K562 (cell line): ENCODE measurements around the gene NPEPPS.

ENCODE experiments used
- ASH1L ChIP-seq: fragments of 450-650 bp; IDR thresholded peaks from 2 replicates; pipeline ENCODE4 v1.6.1; 2018; ENCODE audit warnings: borderline replicate concordance, mild to moderate bottlenecking, low read depth; ENCODE audit not compliant: partially characterized antibody
- ETV6 ChIP-seq, 3 experiments: fragments of 150-350 bp in 1 of 3; sonication (generic) in 1 of 3; formaldehyde crosslinking in 1 of 3; IDR thresholded peaks; 2 replicates each; pipeline versions ENCODE4 v1.6.1 to v1.8.0; 2014 to 2022; ENCODE audit warnings: borderline replicate concordance in 2 of 3, low read depth in 2 of 3, antibody characterized with exemption in 1 of 3, low read length in 1 of 3, mild to moderate bottlenecking in 1 of 3, missing genetic modification reagents in 1 of 3
- SMARCB1 ChIP-seq: IDR thresholded peaks from 2 replicates; pipeline ENCODE4 v1.6.1; 2011; ENCODE audit warnings: improper control_type of control experiment, low read depth; ENCODE audit not compliant: insufficient read length
- TBP ChIP-seq: optimal IDR thresholded peaks from 2 replicates; pipeline ENCODE3; 2011; ENCODE audit warnings: low read depth, low read length, improper control_type of control experiment
- TEAD2 ChIP-seq: fragments of 450-650 bp; IDR thresholded peaks from 2 replicates; pipeline ENCODE4 v1.6.1; 2016; ENCODE audit warnings: missing genetic modification characterization, control low read depth, missing compliant biosample characterization
- TRIM24 ChIP-seq, 2 experiments: fragments of 450-650 bp; IDR thresholded peaks; 2 replicates each; pipeline ENCODE4 v1.6.1; 2016
- TF ChIP-seq, protein P1 (sequence below): sonication (generic); formaldehyde crosslinking; IDR thresholded peaks from 2 replicates; pipeline ENCODE4 v1.8.1; 2023; ENCODE audit warnings: mild to moderate bottlenecking, missing genetic modification reagents
- TF ChIP-seq, protein P2 (sequence below): fragments of 450-650 bp; formaldehyde crosslinking; IDR thresholded peaks from 2 replicates; pipeline ENCODE4 v1.4.0; 2020; ENCODE audit warnings: mild to moderate bottlenecking, moderate library complexity
- TF ChIP-seq, protein P3 (sequence below): sonication (generic); formaldehyde crosslinking; IDR thresholded peaks from 2 replicates; pipeline ENCODE4 v1.9.0; 2022; ENCODE audit warnings: mild to moderate bottlenecking, missing genetic modification reagents
- TF ChIP-seq, protein P4 (sequence below): sonication (generic); formaldehyde crosslinking; IDR thresholded peaks from 2 replicates; pipeline ENCODE4 v1.8.0; 2023; ENCODE audit warnings: mild to moderate bottlenecking, missing genetic modification reagents
- TF ChIP-seq, protein P5 (sequence below), 2 experiments: fragments of 450-650 bp; formaldehyde crosslinking in 1 of 2; IDR thresholded peaks; 2 replicates each; pipeline versions ENCODE4 v1.4.0 to v1.6.1; 2014 to 2020; ENCODE audit warnings: mild to moderate bottlenecking in 2 of 2, borderline replicate concordance in 1 of 2, low read depth in 1 of 2
- TF ChIP-seq, protein P6 (sequence below), 3 experiments: IDR thresholded peaks in 2 of 3; conservative IDR thresholded peaks in 1 of 3; 2 replicates each; pipeline ENCODE4 v1.5.1; 2011 to 2012; ENCODE audit warnings: low read length in 3 of 3, mild to moderate bottlenecking in 3 of 3, control low read depth in 2 of 3, improper control_type of control experiment in 1 of 3, inconsistent platforms in 1 of 3, low read depth in 1 of 3, mixed read lengths in 1 of 3, moderate library complexity in 1 of 3; ENCODE audit not compliant: insufficient read depth in 2 of 3

DNA sequence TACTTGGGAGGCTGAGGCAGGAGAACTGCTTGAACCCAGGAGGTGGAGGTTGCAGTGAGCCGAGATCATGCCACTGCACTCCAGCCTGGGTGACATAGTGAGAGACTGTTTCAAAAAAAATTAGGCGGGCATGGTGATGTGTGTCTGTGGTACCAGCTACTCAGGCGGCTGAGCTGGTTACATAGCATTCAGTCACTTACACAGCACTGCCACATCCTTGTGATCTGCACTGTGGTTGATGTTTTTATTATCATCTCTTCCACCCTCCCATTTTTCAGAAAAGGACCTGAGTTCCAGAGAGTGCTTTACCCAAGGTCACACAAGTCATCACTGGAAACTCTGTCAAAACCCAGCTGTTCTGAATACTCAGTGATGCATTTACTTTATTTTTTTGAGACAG, 104.0 kb downstream of the NPEPPS start:
- TF ChIP-seq ETV6 (IDR thresholded peaks at IDR 0.05; ENCODE audit: borderline replicate concordance in 1 of 2, low read depth in 2 of 2, low read length in 1 of 2) (no peak), ETV6 (CRISPR knock-in tag; IDR thresholded peaks at IDR 0.05; ENCODE audit: borderline replicate concordance) (no peak), ASH1L (no peak), TEAD2 (no peak), TBP (no peak), TRIM24 (IDR thresholded peaks at IDR 0.05) (no peak), SMARCB1 (no peak)
- TF ChIP-seq, protein P1, sequence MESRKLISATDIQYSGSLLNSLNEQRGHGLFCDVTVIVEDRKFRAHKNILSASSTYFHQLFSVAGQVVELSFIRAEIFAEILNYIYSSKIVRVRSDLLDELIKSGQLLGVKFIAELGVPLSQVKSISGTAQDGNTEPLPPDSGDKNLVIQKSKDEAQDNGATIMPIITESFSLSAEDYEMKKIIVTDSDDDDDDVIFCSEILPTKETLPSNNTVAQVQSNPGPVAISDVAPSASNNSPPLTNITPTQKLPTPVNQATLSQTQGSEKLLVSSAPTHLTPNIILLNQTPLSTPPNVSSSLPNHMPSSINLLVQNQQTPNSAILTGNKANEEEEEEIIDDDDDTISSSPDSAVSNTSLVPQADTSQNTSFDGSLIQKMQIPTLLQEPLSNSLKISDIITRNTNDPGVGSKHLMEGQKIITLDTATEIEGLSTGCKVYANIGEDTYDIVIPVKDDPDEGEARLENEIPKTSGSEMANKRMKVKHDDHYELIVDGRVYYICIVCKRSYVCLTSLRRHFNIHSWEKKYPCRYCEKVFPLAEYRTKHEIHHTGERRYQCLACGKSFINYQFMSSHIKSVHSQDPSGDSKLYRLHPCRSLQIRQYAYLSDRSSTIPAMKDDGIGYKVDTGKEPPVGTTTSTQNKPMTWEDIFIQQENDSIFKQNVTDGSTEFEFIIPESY (CRISPR knock-in tag): no peak
- TF ChIP-seq, protein P2, sequence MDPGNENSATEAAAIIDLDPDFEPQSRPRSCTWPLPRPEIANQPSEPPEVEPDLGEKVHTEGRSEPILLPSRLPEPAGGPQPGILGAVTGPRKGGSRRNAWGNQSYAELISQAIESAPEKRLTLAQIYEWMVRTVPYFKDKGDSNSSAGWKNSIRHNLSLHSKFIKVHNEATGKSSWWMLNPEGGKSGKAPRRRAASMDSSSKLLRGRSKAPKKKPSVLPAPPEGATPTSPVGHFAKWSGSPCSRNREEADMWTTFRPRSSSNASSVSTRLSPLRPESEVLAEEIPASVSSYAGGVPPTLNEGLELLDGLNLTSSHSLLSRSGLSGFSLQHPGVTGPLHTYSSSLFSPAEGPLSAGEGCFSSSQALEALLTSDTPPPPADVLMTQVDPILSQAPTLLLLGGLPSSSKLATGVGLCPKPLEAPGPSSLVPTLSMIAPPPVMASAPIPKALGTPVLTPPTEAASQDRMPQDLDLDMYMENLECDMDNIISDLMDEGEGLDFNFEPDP (CRISPR knock-in tag): no peak
- TF ChIP-seq, protein P3, sequence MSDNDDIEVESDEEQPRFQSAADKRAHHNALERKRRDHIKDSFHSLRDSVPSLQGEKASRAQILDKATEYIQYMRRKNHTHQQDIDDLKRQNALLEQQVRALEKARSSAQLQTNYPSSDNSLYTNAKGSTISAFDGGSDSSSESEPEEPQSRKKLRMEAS (CRISPR knock-in tag): no peak
- TF ChIP-seq, protein P4, sequence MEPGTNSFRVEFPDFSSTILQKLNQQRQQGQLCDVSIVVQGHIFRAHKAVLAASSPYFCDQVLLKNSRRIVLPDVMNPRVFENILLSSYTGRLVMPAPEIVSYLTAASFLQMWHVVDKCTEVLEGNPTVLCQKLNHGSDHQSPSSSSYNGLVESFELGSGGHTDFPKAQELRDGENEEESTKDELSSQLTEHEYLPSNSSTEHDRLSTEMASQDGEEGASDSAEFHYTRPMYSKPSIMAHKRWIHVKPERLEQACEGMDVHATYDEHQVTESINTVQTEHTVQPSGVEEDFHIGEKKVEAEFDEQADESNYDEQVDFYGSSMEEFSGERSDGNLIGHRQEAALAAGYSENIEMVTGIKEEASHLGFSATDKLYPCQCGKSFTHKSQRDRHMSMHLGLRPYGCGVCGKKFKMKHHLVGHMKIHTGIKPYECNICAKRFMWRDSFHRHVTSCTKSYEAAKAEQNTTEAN (CRISPR knock-in tag): no peak
- TF ChIP-seq, protein P5, sequence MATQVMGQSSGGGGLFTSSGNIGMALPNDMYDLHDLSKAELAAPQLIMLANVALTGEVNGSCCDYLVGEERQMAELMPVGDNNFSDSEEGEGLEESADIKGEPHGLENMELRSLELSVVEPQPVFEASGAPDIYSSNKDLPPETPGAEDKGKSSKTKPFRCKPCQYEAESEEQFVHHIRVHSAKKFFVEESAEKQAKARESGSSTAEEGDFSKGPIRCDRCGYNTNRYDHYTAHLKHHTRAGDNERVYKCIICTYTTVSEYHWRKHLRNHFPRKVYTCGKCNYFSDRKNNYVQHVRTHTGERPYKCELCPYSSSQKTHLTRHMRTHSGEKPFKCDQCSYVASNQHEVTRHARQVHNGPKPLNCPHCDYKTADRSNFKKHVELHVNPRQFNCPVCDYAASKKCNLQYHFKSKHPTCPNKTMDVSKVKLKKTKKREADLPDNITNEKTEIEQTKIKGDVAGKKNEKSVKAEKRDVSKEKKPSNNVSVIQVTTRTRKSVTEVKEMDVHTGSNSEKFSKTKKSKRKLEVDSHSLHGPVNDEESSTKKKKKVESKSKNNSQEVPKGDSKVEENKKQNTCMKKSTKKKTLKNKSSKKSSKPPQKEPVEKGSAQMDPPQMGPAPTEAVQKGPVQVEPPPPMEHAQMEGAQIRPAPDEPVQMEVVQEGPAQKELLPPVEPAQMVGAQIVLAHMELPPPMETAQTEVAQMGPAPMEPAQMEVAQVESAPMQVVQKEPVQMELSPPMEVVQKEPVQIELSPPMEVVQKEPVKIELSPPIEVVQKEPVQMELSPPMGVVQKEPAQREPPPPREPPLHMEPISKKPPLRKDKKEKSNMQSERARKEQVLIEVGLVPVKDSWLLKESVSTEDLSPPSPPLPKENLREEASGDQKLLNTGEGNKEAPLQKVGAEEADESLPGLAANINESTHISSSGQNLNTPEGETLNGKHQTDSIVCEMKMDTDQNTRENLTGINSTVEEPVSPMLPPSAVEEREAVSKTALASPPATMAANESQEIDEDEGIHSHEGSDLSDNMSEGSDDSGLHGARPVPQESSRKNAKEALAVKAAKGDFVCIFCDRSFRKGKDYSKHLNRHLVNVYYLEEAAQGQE (IDR thresholded peaks at IDR 0.05; ENCODE audit: borderline replicate concordance): no peak
- TF ChIP-seq, protein P5 (CRISPR knock-in tag; IDR thresholded peaks at IDR 0.05; ENCODE audit: low read depth): no peak
- TF ChIP-seq, protein P6, sequence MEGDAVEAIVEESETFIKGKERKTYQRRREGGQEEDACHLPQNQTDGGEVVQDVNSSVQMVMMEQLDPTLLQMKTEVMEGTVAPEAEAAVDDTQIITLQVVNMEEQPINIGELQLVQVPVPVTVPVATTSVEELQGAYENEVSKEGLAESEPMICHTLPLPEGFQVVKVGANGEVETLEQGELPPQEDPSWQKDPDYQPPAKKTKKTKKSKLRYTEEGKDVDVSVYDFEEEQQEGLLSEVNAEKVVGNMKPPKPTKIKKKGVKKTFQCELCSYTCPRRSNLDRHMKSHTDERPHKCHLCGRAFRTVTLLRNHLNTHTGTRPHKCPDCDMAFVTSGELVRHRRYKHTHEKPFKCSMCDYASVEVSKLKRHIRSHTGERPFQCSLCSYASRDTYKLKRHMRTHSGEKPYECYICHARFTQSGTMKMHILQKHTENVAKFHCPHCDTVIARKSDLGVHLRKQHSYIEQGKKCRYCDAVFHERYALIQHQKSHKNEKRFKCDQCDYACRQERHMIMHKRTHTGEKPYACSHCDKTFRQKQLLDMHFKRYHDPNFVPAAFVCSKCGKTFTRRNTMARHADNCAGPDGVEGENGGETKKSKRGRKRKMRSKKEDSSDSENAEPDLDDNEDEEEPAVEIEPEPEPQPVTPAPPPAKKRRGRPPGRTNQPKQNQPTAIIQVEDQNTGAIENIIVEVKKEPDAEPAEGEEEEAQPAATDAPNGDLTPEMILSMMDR (IDR thresholded peaks at IDR 0.05 in 2 of 3, conservative IDR thresholded peaks at IDR 0.05 in 1 of 3; ENCODE audit: insufficient read depth in 2 of 3, low read depth in 1 of 3, low read length in 3 of 3): no peak
